ENCODE results near the gene GTF2H4. TPM values are rescaled to one million over a fixed set of nuclear protein-coding genes. Genes with fewer than 3 reads are reported as not detected.

Gene GTF2H4
- total RNA-seq, 1 experiment from 2014 or later, result 33.9 TPM

- ChIA-PET POLR2A (interaction anchor here (2.1 kb wide), 1 partner anchor 11 kb away, joined by 14 read pairs; no protein-coding TSS in a partner anchor), CTCF (interaction anchor here (0.5 to 1.0 kb wide), 3 partner anchors 11 to 206 kb away, joined by 4 to 6 read pairs (median 5); no protein-coding TSS in a partner anchor)
- Mint-ChIP-seq H3K27me3 (ENCODE audit: insufficient read depth, unreplicated experiment) (no peaks in the 10 kb centered on the region), H3K4me3 (ENCODE audit: unreplicated experiment) (no peak overlapping the region), H3K4me1 (ENCODE audit: insufficient read depth, unreplicated experiment) (peaks cover 47% of the 10 kb centered on the region), H3K27ac (ENCODE audit: low read depth, unreplicated experiment) (no peak overlapping the region), H3K36me3 (ENCODE audit: insufficient read depth, unreplicated experiment) (no peaks in the 10 kb centered on the region), H3K9me3 (ENCODE audit: unreplicated experiment) (no peaks in the 10 kb centered on the region)
- no peak for DNase-seq (ENCODE audit: unreplicated experiment)
- BruUV-seq (replicated peaks), result no TSS peak
- no peak for TF ChIP-seq CTCF (IDR thresholded peaks at IDR 0.05; ENCODE audit: unreplicated experiment)
- intact Hi-C loops (cut with micrococcal nuclease), result no loop called here
These were observed 29.3 kb downstream of the GTF2H4 start for GRCh38 chr6:30937265-30937664.

- Mint-ChIP-seq H3K4me1 (ENCODE audit: insufficient read depth, unreplicated experiment) (peaks cover 49% of the 10 kb centered on the region), H3K27me3 (ENCODE audit: insufficient read depth, unreplicated experiment) (no peaks in the 10 kb centered on the region), H3K9me3 (ENCODE audit: unreplicated experiment) (no peaks in the 10 kb centered on the region), H3K4me3 (ENCODE audit: unreplicated experiment) (no peak overlapping the region), H3K36me3 (ENCODE audit: insufficient read depth, unreplicated experiment) (no peaks in the 10 kb centered on the region), H3K27ac (ENCODE audit: low read depth, unreplicated experiment) (no peak overlapping the region)
- intact Hi-C loops (cut with micrococcal nuclease), result no loop called here
- TF ChIP-seq CTCF (IDR thresholded peaks at IDR 0.05; ENCODE audit: unreplicated experiment), result no peak
- ChIA-PET CTCF (interaction anchor here (0.6 to 1.7 kb wide), 3 partner anchors 22 to 132 kb away, joined by 3 to 5 read pairs (median 4); no protein-coding TSS in a partner anchor), POLR2A (interaction anchor here (0.5 to 2.1 kb wide), 5 partner anchors 13 to 323 kb away, joined by 3 to 14 read pairs (median 4); no protein-coding TSS in a partner anchor)
- BruUV-seq (replicated peaks), result no TSS peak
- DNase-seq (ENCODE audit: unreplicated experiment), result peak; percentile 63
These were observed 30.7 kb downstream of the GTF2H4 start for GRCh38 chr6:30938730-30939129.

GRCh38 chr6:30939473-30939872 is 31.5 kb downstream of the GTF2H4 start:
- POLR2A ChIA-PET, result interaction anchor here (1.1 to 2.1 kb wide), 3 partner anchors 13 to 140 kb away, joined by 4 to 14 read pairs (median 5); no protein-coding TSS in a partner anchor

More at GRCh38 chr6:30939473-30939872, 31.5 kb downstream of the GTF2H4 start:
- intact Hi-C loops (cut with micrococcal nuclease), result no loop called here
- CTCF ChIA-PET, result interaction anchor here (0.6 to 1.7 kb wide), 4 partner anchors 21 to 131 kb away, joined by 3 to 5 read pairs (median 4); no protein-coding TSS in a partner anchor
- no TSS peak for BruUV-seq (replicated peaks)
- Mint-ChIP-seq H3K27me3 (ENCODE audit: insufficient read depth, unreplicated experiment) (no peaks in the 10 kb centered on the region), H3K4me1 (ENCODE audit: insufficient read depth, unreplicated experiment) (peaks cover 49% of the 10 kb centered on the region), H3K9me3 (ENCODE audit: unreplicated experiment) (no peaks in the 10 kb centered on the region), H3K36me3 (ENCODE audit: insufficient read depth, unreplicated experiment) (no peaks in the 10 kb centered on the region), H3K4me3 (ENCODE audit: unreplicated experiment) (no peak overlapping the region), H3K27ac (ENCODE audit: low read depth, unreplicated experiment) (peak overlapping the region; percentile 65)
- TF ChIP-seq CTCF (IDR thresholded peaks at IDR 0.05; ENCODE audit: unreplicated experiment), result no peak
- no peak for DNase-seq (ENCODE audit: unreplicated experiment)

Data from MCF 10A (cell line).